Lower lobe of right lung (tissue), 2 donors: ENCODE measurements around the gene PHRF1. TPM values are rescaled to one million over a fixed set of nuclear protein-coding genes. Genes with fewer than 3 reads are reported as not detected.

ENCODE experiments used
- ATAC-seq, 2 donors: fragments of 200-7000 bp; cut with Tn5 transposase; one replicate each; pipeline ENCODE4 v1.9.1; 2020 to 2022; ENCODE audit warnings: mild to moderate bottlenecking in 2 of 2, moderate library complexity in 2 of 2
- DNase-seq: peaks from one replicate; pipeline ENCODE4 v3.0.0-alpha.2; 2020
- H3K27ac ChIP-seq: fragments of 200-600 bp; one replicate; pipeline ENCODE4 v1.8.0; 2022
- H3K27me3 ChIP-seq: fragments of 200-600 bp; one replicate; pipeline ENCODE4 v1.8.0; 2022; ENCODE audit warnings: low read depth
- H3K36me3 ChIP-seq: fragments of 200-600 bp; one replicate; pipeline ENCODE4 v1.8.0; 2022; ENCODE audit warnings: mild to moderate bottlenecking
- H3K4me1 ChIP-seq: fragments of 200-600 bp; one replicate; pipeline ENCODE4 v1.8.0; 2022
- H3K4me3 ChIP-seq: fragments of 200-600 bp; one replicate; pipeline ENCODE4 v1.8.0; 2022; ENCODE audit warnings: mild to moderate bottlenecking
- H3K9me3 ChIP-seq: fragments of 200-600 bp; one replicate; pipeline ENCODE4 v1.8.0; 2022
- intact Hi-C: fragments of 100-400 bp; cut with DNase I; formaldehyde crosslinking; loops from one replicate; pipeline ENCODE4 v1.11.0; 2022
- total RNA-seq: library from RNA; stranded (reverse); fragmentation: NEBNext Ultra II Directional; extraction: Animal tissue kit (Norgen Biotek cat#: 25700); gene quantifications from one replicate; pipeline ENCODE4 v1.2.1, GENCODE V29; 2021
- TF ChIP-seq, protein P1 (sequence below): fragments of 200-600 bp; IDR thresholded peaks from one replicate; pipeline ENCODE4 v1.8.0; 2022; ENCODE audit warnings: antibody characterized with exemption, mild to moderate bottlenecking
- donor health status: DM: no; HTN: yes; CAD: no; lungs with severe emphysema.

Gene PHRF1
- total RNA-seq, 1 donor from 2014 or later, result 31.5 TPM

DNA sequence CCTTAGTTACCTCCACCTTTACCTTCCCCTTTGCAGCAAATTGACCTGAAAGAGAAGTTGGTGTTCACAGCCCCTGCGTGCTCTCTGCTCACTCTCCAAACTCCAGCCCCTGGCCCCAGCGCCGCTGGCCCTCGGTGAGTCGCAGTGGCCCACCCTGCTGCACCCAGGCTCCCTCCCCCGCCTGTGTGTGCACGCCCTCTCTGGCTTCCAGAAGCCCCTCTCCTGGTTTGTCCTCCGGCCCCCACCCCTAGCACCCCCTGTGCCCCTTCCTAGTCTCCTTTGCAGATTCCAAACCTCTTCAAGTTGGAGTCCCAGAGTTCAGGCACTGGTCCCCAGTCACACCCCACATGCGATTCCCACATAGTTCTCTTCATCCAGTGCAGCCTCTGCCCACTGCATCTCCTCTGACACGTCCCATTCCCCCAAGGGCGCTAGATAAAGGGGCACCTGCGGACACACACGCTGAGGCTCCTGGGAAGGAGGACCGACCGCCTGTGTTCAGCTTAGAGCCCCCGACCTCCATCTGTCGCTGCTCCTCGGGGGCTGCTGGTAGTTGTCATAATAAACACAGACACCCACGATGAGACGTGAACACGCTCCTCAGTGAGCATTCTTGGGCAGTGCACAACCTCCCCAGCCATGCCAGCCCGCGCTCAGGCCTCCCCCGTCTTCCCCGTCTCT, 1.5 kb upstream of the PHRF1 start:
- H3K4me3 ChIP-seq, result peak overlapping the region; percentile 78
- no peaks in the 10 kb centered on the region for H3K36me3 ChIP-seq
- intact Hi-C loops, result no loop called here
- no peaks in the 10 kb centered on the region for H3K9me3 ChIP-seq
- DNase-seq (no peak), ATAC-seq (peak in 1 of 2 donors; percentile 14)
- no peak overlapping the region for H3K27ac ChIP-seq
- TF ChIP-seq, protein P1, sequence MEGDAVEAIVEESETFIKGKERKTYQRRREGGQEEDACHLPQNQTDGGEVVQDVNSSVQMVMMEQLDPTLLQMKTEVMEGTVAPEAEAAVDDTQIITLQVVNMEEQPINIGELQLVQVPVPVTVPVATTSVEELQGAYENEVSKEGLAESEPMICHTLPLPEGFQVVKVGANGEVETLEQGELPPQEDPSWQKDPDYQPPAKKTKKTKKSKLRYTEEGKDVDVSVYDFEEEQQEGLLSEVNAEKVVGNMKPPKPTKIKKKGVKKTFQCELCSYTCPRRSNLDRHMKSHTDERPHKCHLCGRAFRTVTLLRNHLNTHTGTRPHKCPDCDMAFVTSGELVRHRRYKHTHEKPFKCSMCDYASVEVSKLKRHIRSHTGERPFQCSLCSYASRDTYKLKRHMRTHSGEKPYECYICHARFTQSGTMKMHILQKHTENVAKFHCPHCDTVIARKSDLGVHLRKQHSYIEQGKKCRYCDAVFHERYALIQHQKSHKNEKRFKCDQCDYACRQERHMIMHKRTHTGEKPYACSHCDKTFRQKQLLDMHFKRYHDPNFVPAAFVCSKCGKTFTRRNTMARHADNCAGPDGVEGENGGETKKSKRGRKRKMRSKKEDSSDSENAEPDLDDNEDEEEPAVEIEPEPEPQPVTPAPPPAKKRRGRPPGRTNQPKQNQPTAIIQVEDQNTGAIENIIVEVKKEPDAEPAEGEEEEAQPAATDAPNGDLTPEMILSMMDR, result no peak
- H3K27me3 ChIP-seq, result no peaks in the 10 kb centered on the region
- peaks cover 56% of the 10 kb centered on the region for H3K4me1 ChIP-seq

DNA sequence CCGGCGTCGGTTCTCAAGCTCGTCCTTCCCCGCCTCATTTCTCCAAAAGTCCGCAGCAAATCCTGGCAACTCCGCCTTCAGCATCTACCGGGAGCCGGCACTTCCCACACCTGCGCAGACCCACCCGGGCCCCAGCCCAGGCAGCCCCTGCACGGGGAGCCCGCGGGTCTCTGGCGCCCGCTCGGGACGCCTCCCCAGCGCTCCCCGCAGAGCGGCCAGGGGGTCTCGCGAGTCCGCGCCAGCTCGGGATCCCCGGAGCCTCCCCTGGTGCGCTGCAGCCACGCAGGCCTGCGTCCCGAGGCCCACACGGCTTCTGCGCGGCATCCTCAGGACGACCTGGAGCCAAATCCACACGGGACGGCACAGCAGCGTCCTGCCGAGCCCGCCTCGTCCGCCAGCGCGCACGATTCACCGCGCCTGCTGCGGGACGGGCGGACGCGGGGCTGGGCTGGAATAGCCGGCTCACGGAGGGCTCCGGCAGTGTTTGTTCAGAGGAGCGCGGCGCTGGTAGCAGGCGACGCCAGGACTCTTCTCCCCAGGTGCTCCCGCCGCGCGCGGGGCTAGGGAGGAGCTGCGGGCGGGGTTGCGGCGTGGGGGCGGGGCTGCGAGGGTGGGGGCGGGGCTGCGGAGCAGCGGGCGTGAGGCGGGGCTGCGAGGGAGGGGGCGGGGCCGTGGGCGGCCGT, 816 bp upstream of the PHRF1 start:
- Histone ChIP-seq H3K4me1 (peaks cover 63% of the 10 kb centered on the region), H3K4me3 (peak overlapping the region; percentile 78), H3K27me3 (no peaks in the 10 kb centered on the region), H3K9me3 (no peaks in the 10 kb centered on the region), H3K27ac (peak overlapping the region; percentile 66), H3K36me3 (no peaks in the 10 kb centered on the region)
- peak; percentile 20 to 82 for ATAC-seq
- intact Hi-C loops, result no loop called here
- peak; percentile 81 for DNase-seq
- TF ChIP-seq, protein P1, result no peak

DNA sequence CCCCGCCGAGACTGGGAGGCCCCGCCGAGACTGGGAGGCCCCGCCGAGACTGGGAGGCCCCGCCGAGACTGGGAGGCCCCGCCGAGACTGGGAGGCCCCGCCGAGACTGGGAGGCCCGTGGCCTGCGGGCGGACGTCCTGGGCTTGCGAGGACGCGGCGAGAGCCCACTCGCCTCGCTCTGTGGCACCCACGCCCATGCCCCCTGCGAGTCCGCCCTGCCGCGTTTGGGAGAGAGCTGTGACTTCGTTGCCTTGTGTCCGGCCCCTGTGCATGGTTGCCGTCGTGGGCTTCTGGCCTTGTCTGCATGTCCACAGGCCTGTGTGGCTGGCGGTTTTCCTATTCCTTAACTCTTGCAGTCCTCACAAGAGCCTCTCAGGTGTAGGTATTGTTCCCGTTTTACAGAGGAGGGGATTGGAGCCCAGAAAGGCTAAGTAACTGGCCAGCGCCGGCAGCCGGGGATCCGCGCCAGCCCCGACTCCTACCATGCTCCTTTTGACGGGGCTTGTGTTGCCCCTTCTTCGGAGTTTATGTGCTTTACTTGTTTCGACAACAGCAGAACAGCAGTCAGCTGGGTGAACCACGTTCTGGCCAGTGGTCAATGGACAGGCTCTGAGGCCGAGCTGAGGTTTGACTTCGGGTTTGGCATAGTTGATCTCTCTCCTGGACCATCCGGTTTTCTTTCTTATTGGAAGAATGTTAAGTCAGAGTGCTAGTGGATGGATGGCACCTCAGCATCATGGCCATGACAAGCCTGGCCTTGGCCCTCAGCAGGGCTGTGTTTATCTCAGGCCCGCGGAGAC, 741 bp downstream of the PHRF1 start:
- Histone ChIP-seq H3K27me3 (no peaks in the 10 kb centered on the region), H3K36me3 (peaks cover 5% of the 10 kb centered on the region), H3K9me3 (no peaks in the 10 kb centered on the region), H3K4me1 (peaks cover 67% of the 10 kb centered on the region), H3K27ac (peak overlapping the region; percentile 74), H3K4me3 (peak overlapping the region; percentile 75)
- TF ChIP-seq, protein P1, result no peak
- DNase-seq (no peak), ATAC-seq (no peak)
- intact Hi-C loops, result no loop called here

DNA sequence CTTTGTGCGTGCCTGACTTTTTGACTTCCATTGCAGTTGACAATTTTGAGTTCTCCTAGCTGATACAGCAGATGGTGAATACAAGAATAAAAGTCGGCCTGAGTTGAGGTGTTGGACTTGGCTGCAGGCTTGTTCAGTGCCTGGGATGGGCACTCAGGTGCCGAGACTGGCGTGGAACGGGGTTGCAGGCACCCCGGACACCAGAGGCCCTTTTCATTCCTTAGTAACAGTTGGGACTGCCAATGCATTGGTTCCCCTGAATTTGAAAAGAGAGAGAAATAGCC, 1.3 kb downstream of the PHRF1 start:
- Histone ChIP-seq H3K27me3 (no peaks in the 10 kb centered on the region), H3K4me3 (peak overlapping the region; percentile 75), H3K27ac (no peak overlapping the region), H3K9me3 (no peaks in the 10 kb centered on the region), H3K4me1 (peaks cover 67% of the 10 kb centered on the region), H3K36me3 (peaks cover 10% of the 10 kb centered on the region)
- TF ChIP-seq, protein P1, result no peak
- DNase-seq, result no peak
- intact Hi-C loops, result no loop called here
- no peak for ATAC-seq

DNA sequence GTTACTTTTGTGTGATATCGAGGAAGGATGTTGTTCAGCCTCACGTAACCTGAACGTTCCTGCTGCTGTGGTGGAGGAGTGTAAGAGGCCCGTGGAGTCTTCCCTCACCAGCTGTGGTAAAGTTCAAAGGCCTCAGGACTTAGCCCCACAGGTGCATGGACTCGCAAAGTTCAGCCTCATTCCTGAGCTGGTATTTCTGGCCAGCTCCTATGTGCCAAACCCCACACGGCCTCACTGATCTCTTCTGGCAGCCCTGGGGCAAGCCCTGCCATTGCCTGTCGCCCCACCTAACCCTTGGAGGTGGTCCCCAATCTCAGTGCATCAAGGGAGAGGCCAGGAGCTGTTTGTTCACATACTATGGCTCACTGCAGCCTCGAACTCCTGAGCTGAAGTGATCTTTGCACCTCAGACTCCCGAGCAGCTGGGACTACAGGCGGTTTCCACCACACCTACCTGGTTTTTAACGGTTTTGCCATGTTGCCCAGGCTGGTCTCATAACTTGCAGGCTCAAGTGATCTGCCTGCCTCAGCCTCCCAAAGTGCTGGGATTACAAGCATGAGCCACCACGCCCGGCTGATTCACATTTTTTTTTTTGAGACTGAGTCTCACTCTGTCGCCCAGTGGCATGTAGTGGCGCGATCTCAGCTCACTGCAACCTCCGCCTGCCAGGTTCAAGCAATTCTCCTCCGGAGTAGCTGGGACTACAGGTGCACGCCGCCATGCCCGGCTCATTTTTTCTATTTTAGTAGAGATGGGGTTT, 2.2 kb downstream of the PHRF1 start:
- ATAC-seq, result no peak
- DNase-seq, result no peak
- peaks cover 19% of the 10 kb centered on the region for H3K36me3 ChIP-seq
- H3K4me3 ChIP-seq, result no peak overlapping the region
- H3K27ac ChIP-seq, result no peak overlapping the region
- intact Hi-C loops, result no loop called here
- peaks cover 58% of the 10 kb centered on the region for H3K4me1 ChIP-seq
- TF ChIP-seq, protein P1, result no peak
- no peaks in the 10 kb centered on the region for H3K9me3 ChIP-seq
- no peaks in the 10 kb centered on the region for H3K27me3 ChIP-seq
